MV-4-11 (cell line): ENCODE results near the gene FOXJ1.

ENCODE experiments used
- DNase-seq: peaks from one replicate; lab custom pipeline; 2025; lab: John Stamatoyannopoulos, UW

Gene FOXJ1

DNA sequence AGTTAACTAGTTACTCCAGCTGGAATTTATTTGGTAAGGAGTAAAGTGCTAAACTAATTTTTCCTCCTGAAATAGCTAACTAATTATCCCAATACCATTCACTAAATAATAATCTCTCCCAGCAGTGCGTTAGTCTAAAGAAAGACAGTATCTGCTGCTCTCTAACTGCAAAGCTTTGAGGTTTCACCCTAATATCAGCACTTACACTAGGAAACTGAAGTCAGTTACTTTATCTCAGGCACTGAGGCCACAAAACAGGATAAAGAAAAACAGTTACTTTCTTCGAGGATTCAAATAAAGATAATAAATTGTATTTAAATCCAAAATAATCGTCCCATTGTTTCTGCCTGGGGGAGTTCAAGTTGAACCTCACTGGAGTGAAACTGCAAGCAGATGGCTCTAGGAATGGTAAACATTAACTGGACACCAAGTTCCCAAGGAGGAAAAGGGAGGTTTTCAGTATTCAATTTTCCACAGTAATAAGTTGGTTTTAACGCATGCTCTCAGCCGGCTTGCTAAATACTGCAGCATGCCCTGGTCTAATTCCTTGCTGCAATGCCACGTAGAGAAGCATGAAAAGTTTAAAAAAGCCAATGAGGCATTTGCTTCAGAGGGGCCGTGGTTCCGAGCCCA, 20.0 kb upstream of the FOXJ1 start:
- DNase-seq, result no peak

DNA sequence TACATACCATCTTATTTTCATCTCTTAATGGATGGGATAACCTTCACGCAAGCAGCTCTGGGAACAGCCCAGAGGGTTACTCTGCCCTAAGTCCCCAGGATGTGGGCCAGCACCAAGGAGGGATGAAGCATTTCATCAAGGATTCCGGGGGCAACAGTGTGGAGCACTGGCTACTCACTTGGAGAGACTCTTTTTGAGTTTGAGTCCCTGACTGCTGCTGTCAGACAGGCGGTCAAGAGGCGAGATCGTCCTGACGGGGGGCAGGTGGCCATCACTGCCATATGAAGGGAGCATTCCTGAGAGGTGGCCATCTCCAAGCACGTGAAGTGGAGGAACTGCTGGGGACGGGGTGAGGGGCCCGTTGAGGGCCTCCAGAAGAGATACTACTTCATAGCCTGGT, 18.1 kb upstream of the FOXJ1 start:
- DNase-seq, result no peak

GRCh38 chr17:76157759-76158158, 16.7 kb upstream of the FOXJ1 start:
- no peak for DNase-seq

GRCh38 chr17:76156662-76156991, 15.6 kb upstream of the FOXJ1 start:
- no peak for DNase-seq

- no peak for DNase-seq
Observed at GRCh38 chr17:76155988-76156661, 15.1 kb upstream of the FOXJ1 start.

DNA sequence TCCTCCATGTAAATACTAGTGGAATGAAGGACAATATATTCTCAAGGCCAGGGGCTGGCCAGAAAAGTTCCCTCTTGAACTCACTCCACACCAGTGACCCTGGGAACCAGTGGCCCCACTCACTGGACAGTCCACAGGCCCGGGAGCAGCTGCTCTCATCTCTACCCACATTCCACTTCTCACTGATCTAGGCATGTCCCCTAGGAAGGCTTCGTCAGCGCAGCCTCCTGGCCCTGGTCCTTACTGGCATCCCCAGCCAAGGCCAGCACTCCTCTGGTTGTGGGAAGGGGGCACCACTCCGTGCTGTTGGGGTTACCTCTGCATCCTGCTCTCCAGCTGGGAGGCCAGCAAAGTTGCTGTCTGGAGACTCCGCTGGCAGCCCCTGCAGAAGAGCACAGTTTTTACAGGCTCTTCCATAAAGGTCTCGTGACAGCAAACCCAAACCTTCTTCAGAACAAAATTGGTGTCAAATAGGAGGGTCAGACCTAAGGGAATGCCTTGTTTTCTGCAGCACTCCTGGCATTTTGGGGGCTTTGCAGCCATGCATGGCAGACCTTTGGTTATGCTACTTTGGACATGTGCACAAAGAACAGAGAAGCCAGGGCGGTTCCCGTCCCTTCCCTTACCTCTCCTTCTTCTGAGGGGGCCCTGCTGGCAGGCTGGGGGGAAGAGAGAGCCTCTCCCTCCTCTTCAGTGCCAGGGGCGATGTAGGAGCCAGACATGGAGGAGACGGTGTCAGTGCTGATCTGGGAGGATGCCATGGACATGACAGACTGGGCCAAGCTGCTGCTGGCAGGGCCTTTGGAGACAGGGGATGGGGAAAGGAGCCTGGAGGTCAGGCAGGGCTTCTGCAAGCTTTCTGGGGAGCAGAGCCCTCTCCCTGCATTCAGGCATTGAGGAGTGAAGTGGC, 14.1 kb upstream of the FOXJ1 start:
- no peak for DNase-seq

GRCh38 chr17:76154292-76154691, 13.2 kb upstream of the FOXJ1 start:
- no peak for DNase-seq

GRCh38 chr17:76153640-76154039, 12.6 kb upstream of the FOXJ1 start:
- no peak for DNase-seq

- DNase-seq, result no peak
Observed at GRCh38 chr17:76153202-76153601, 12.2 kb upstream of the FOXJ1 start.

GRCh38 chr17:76152591-76152990, 11.5 kb upstream of the FOXJ1 start:
- no peak for DNase-seq

DNA sequence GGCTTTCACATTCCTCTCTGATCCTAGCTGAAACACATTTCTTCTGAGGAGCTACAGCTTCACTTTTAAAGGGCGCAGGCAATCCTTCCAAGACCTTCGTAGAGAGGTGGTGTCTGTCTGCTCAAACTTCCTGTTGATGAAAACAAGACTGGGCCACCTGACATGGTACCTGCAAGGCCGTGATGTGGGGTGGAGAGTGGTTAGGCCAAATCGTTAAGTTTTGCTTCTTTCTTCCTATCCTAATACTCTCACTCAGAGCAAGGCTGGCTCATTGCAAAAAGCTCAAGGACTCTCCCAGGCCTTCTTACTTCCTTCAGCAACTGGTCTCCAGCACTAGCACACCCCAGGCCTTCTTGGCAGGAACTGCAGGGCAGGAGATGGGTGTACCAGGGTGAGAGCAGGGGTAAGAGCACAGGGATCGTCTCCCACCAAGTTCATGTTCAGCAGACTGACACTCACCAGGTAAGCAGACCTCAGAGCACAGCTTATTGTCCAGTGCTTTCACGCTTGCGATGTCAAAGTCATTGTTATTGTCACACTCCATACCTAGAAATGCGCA, 10.9 kb upstream of the FOXJ1 start:
- DNase-seq, result no peak

GRCh38 chr17:76150712-76151622, 9.9 kb upstream of the FOXJ1 start:
- no peak for DNase-seq

DNA sequence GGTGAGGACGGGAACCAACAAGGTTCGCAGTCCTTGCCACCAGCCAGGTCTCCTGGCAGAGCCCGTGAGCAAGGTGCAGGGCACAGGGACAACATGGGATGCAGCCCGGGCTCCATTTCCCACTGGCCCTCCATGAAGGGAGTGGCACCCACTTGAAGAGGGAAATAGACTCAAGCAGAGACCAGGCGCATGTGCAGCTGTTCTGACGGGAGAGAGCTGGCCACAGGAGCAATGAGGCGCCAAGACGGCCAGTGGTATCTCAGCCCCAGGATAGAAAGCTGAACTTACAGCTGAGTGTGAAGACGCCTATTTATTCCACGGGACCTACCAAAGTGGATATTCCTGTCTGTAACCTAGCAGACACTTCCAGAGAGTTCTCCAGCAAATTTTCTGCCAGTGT, 8.2 kb upstream of the FOXJ1 start:
- no peak for DNase-seq

DNA sequence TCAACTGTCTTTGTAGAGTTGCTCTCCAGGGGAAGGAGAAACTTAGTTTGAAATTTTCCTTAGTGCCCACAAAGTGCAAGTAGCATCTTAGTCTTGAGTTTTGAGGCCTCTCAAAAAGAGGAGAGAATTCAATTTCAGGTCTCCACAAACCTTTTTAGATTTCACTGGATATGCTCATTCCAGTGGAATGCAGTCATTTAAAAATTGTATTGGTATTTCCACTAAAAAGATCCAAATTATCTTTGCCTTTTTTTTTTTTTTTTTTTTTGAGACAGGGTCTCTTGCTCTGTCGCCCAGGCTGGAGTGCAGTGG, 6.9 kb upstream of the FOXJ1 start:
- DNase-seq, result no peak

GRCh38 chr17:76147211-76148014, 6.4 kb upstream of the FOXJ1 start:
- no peak for DNase-seq

- DNase-seq, result no peak
Observed at GRCh38 chr17:76146053-76146851, 5.2 kb upstream of the FOXJ1 start.

- peak; percentile 28 for DNase-seq
Observed at GRCh38 chr17:76145231-76146052, 4.4 kb upstream of the FOXJ1 start.

GRCh38 chr17:76142585-76143041, 1.6 kb upstream of the FOXJ1 start:
- DNase-seq, result no peak

DNA sequence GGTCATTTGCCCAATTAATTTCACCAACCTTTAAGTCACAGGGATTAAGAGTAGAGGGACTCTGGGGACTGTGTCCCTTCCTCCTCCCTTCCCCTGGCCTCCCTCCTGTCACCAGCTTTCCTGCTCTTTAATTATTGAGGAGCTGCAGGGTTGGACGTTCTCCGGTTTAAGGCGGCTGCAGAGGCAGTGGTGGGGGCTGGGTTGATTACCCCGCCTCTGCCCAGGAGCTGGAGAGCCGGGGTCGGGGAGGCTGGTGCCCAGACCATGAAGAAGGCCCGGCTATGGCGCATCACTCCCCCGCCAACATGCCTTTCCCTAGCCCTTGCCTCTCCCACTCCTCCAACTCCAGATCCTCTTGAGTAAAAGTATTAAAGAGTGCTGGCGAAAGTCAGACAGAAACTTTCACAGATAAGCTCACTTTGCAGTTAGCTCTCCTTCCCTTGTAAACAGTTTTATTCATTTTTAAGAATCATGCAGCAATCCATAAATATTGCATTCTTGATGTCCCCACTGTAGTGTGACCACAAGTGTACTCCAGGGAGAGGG, 1.1 kb upstream of the FOXJ1 start:
- DNase-seq, result no peak
